CD4-positive, alpha-beta T cell treated with Interleukin-2 at 100 ng/mL for 4 hours (primary cell): Measurements from ENCODE around the gene OR2A42.
"Not testable (repeated sequence)": the region's sequence is repeated elsewhere in the genome, so short reads cannot be mapped to it uniquely, and the experiment has no call there.

Experiments used
- DNase-seq: peaks from one replicate; pipeline ENCODE4 v3.0.0-alpha.2; 2020; ENCODE audit warnings: low spot score

OR2A42 gene

GRCh38 chr7:144223675-144224074 is 15.7 kb downstream of the OR2A42 start:
- DNase-seq: not testable (repeated sequence)

DNA sequence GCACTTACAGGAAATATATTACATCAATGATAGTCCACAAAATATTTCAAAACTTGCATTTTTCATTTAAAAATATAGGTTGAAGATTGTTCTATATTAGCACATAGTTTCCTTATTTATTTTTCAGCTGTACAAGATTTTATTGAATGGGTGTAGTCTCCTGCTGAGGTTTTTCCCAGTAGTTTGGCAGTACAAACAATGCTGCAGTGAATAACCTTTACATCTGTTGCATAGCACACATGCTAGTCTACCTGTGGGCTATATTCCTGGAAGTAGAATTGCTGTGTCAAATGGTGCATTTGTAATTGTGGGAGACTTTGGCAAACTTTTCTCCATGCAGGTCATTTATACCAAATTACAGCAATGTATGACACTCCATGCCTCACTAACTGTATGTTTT is 18.9 kb downstream of the OR2A42 start:
- not testable (repeated sequence) for DNase-seq

DNA sequence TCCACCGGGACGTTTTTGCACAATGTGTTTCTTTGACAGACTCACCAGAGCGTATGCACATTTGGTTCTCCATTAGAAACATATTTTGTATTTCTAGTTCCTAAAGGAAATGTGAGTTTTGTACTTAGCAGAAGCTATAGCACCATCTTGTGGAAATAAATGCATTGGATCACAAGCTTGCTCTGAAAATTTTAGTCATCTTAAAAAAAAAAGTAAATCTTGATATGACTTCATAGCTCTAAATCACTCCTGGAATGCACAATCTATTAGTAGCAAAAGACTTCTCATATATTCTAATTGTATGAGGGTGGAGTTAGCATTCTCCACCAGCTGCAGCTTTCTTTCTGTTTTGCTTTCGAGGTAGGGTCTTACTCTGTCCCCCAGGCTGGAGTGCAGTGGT is 20.3 kb downstream of the OR2A42 start:
- not testable (repeated sequence) for DNase-seq

DNA sequence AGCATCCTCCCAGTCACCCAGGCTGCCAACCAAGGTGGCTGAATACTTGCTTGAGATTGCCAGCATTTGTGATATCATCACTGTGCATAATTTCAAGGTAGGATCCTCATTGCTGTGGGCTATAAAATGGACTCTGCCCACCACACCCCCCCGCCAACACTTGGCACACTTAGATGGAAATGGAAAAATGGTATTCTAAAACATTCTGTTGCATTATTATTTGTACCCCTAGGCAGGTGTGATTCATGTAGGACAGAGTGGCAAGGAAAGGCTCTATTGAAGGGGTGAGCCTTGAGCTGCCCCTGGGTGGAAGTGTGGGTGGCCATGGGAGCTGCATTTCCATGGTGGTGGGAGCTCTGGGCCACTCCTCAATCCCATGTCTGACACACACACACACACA is 20.8 kb downstream of the OR2A42 start:
- DNase-seq: not testable (repeated sequence)

GRCh38 chr7:144217200-144217599 is 22.2 kb downstream of the OR2A42 start:
- DNase-seq: not testable (repeated sequence)

- DNase-seq: not testable (repeated sequence)
Measured at GRCh38 chr7:144205306-144205705, 34.1 kb downstream of the OR2A42 start.

DNA sequence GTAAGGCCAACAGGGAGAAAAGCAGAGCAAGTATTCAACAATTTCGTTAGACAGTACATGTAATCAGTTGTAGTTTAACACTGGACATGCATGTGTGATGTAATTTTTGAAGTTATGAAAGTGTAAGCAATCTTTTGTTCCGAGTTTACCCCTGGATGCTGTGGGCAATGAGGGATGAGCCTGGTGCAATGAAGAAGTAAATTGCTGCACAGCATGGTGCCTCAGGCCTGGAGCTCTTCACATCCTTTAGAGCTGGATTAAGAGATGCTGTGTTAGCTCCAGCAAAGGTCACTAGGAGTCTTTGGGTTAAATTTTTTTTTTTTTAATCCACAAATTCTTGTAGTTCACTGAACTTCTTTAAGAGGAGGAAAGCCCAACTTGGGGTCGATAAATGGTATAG is 36.3 kb downstream of the OR2A42 start:
- not testable (repeated sequence) for DNase-seq

- DNase-seq: not testable (repeated sequence)
Measured at GRCh38 chr7:144201978-144202377, 37.4 kb downstream of the OR2A42 start.

DNA sequence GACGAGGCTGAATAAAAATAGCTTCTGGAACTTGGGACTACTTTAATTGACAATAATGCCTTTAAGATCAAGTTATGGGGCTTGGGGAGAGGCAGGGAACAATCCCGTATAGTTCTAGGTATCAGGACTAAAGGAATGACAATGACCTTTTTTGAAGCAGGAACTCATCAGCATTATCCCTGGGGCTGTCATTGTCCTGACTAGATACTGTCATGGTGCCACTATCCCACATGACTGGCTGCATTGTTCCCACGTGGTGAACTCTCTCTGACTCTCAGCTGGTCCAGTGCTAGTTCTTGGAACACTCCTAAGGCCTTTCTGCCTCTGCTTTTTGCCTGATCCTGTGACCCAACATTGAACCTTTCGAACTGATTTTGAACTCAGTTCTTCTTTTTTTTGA is 40.5 kb downstream of the OR2A42 start:
- not testable (repeated sequence) for DNase-seq

GRCh38 chr7:144195212-144195872 is 44.1 kb downstream of the OR2A42 start, which contains the start of gene ARHGEF35:
Gene ARHGEF35, minus strand, starts transcription at chr7:144195833. Its CDS starts 7,450 bp downstream, at chr7:144188383.
- DNase-seq: not testable (repeated sequence)

- DNase-seq: not testable (repeated sequence)
Measured at GRCh38 chr7:144194453-144194852, 45.0 kb downstream of the OR2A42 start.

DNA sequence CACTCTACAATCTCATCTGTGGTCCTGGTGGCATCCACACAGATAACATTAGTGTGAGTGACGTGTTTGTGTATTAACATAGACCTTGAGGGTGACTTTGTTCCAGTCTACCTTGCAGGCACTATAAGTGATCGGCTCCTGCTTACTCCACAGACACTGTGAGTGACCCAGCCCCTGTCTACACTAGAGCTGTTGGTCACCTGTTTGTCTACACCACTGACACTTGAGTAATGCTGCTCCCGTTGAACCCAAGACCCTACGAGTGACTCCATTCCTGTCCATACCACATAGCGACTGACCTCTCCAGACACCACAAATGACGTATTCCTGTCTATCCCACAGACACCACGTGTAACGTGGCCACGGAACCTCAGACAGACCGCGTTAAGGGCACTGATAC is 45.6 kb downstream of the OR2A42 start:
- DNase-seq: not testable (repeated sequence)

GRCh38 chr7:144188578-144189171 is 50.7 kb downstream of the OR2A42 start:
- DNase-seq: not testable (repeated sequence)

DNA sequence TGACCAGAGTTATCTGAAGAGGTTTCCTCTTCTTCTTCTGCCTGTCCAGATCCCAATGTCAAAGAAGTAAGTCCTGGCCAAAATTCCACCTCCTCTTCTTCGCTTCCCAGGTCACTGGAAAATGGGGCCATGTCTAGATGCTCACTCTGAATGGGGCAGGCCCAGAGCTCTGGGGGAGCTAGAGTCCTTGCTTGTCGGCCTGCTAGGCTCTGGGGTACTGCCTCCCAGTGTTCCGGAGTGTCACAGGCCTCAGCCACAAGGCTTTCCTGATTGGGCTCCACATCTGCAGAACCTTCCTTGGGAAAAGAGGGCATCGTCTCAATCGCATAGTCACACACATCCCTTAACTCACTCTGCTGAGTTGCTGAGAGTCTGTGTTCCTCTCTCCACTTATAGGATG is 51.6 kb downstream of the OR2A42 start:
- DNase-seq: not testable (repeated sequence)

- not testable (repeated sequence) for DNase-seq
Measured at GRCh38 chr7:144183166-144183565, 56.2 kb downstream of the OR2A42 start, which contains the start of gene CTAGE4. Gene CTAGE4, plus strand, starts transcription at chr7:144183466. Its CDS starts 38 bp downstream, at chr7:144183504.

DNA sequence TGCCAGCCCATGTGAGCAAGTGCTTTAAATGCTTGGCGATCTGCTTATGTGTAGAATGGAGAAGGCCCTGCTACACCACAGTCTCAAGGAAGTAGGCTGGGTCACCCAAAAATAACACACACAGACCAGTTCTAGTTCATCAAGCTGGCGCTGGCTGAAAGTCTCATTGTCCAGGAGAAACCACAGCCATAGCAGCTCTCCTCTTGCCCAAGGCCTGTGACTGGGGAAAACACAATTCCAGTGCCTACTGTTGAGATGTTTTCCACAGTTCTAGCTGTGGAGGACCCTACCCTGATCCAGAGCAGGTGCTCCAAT is 60.3 kb downstream of the OR2A42 start:
- DNase-seq: not testable (repeated sequence)

DNA sequence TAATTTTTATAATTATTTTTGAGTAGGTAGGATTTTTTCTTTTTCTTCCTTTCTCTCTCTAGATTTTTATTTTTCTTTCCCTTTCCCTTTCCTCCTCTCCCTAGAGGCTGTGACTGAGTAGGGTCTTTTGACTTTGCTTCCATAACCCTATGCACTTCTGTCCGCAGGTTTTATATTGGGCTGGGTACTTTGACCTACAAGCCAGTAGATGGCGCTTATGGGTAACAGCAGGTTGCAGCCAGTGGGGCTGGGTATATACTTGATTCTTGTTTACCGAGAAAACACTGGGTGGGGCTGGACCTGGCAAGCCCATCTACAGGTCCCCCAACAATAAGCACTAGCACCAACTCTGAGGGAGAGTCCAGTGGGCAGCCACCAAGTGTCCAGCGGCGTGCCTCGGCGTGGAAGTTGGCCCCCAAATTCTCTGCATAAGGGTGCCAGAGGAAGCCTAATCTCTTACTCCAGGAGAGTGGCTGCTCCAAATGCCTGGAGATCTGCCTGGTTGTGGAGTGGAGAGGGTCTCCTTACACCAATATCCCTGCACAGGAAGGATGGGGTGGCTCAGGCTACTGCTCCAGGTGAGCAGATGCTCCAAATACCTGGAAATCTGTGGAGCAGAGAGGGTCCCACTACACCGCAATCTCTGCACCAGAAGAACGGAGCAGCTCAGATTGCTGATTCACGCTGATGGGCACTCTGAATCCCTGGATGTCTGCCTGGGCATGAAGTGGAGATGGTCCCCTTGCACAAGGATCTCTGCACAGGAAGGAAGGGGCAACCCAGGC is 60.8 kb downstream of the OR2A42 start:
- peak; percentile 59 for DNase-seq
